K562 (cell line): ENCODE results near the gene KNTC1. TPM values are rescaled to one million over a fixed set of nuclear protein-coding genes. Genes with fewer than 3 reads are reported as not detected.

Experiments used
- ATAC-seq: fragments of 200-7000 bp; cut with Tn5 transposase; 3 replicates; pipeline ENCODE4 v1.9.1; 2020; ENCODE audit warnings: moderate library complexity
- BruUV-seq: library from RNA; stranded (reverse); fragments of 400-500 nt; replicated peaks from 2 replicates; lab custom pipeline; 2021; lab: Mats Ljungman, UMichigan
- CTCF ChIA-PET: fragments of 300-600 bp; formaldehyde crosslinking; extraction: SDS; loops from one replicate; lab custom pipeline; 2021; ENCODE audit warnings: low intra/inter-chr PET ratio; lab: Yijun Ruan, JAX
- POLR2A ChIA-PET: fragments of 300-600, 350-650 bp; sonication (Branson Sonifier 250); formaldehyde crosslinking; extraction: SDS; loops from one replicate; lab custom pipeline; 2021; ENCODE audit warnings: antibody characterized with exemption, inconsistent platforms; lab: Yijun Ruan, JAX
- DNase-seq, 4 experiments: peaks; one replicate each; pipeline versions ENCODE4 v3.0.0 to v3.0.0-alpha.2; 2011 to 2018; ENCODE audit warnings: low spot score in 3 of 4, mixed read lengths in 3 of 4; ENCODE audit errors: extremely low read depth in 1 of 4
- FAIRE-seq: peaks from 2 replicates; lab custom pipeline; 2011; peaks lifted over from hg19 to GRCh38; lab: Jason Lieb, UNC
- H2AFZ ChIP-seq: 2 replicates; pipeline ENCODE4 v1.6.0; 2011; ENCODE audit warnings: low read depth, low read length, control low read depth, inconsistent platforms
- H3K27ac ChIP-seq: fragments of 200-600 bp; 3 replicates; pipeline ENCODE4 v1.8.0; 2011; ENCODE audit warnings: low read depth, mild to moderate bottlenecking, control low read depth, inconsistent platforms, low read length, moderate library complexity, mixed read lengths; ENCODE audit errors: extremely low read depth
- H3K27me3 ChIP-seq, 2 experiments: fragments of 300-600 bp in 1 of 2; 2 replicates in 1 of 2; 3 replicates in 1 of 2; pipeline versions ENCODE4 v1.6.0 to v1.8.0; 2011; ENCODE audit warnings: inconsistent platforms in 2 of 2, low read length in 2 of 2, mild to moderate bottlenecking in 1 of 2, mixed read lengths in 1 of 2, moderate library complexity in 1 of 2; ENCODE audit not compliant: control insufficient read depth in 2 of 2, insufficient read depth in 2 of 2
- H3K36me3 ChIP-seq: fragments of 300-600 bp; 3 replicates; pipeline ENCODE4 v1.8.0; 2011; ENCODE audit warnings: mild to moderate bottlenecking, low read length, inconsistent platforms; ENCODE audit not compliant: control insufficient read depth, insufficient read depth
- H3K4me1 ChIP-seq, 2 experiments: fragments of 200-600 bp in 1 of 2; replicated peaks in 1 of 2; 2 replicates in 1 of 2; 3 replicates in 1 of 2; pipeline versions ENCODE4 v1.5.1 to v1.8.0; 2011; ENCODE audit warnings: inconsistent platforms in 2 of 2, low read length in 2 of 2, mild to moderate bottlenecking in 1 of 2, mixed read lengths in 1 of 2, moderate library complexity in 1 of 2; ENCODE audit not compliant: control insufficient read depth in 2 of 2, insufficient read depth in 2 of 2
- H3K4me2 ChIP-seq: 2 replicates; pipeline ENCODE4 v1.6.1; 2011; ENCODE audit warnings: low read length, control low read depth, inconsistent platforms, mixed read lengths; ENCODE audit not compliant: insufficient read depth
- H3K4me3 ChIP-seq: fragments of 200-600 bp; sonication (generic), shearing (Covaris generic); 2 replicates; pipeline ENCODE4 v1.5.1; 2016; ENCODE audit warnings: control low read depth, inconsistent platforms
- H3K79me2 ChIP-seq: fragments of 200-600 bp; 3 replicates; pipeline ENCODE4 v1.8.0; 2011; ENCODE audit warnings: low read length, inconsistent platforms; ENCODE audit not compliant: control insufficient read depth, insufficient read depth
- H3K9ac ChIP-seq, 2 experiments: 2 replicates each; pipeline versions ENCODE4 v1.6.0 to v1.6.1; 2011; ENCODE audit warnings: low read depth in 2 of 2, low read length in 2 of 2, control low read depth in 1 of 2, inconsistent platforms in 1 of 2, mild to moderate bottlenecking in 1 of 2, mixed read lengths in 1 of 2; ENCODE audit not compliant: insufficient read depth in 1 of 2
- H3K9me1 ChIP-seq: one replicate; pipeline ENCODE4 v1.6.0; 2011; ENCODE audit warnings: inconsistent platforms, mild to moderate bottlenecking, low read length, moderate library complexity; ENCODE audit not compliant: control insufficient read depth, insufficient read depth
- H3K9me3 ChIP-seq: replicated peaks from 2 replicates; pipeline ENCODE4 v1.5.1; 2011; ENCODE audit warnings: low read depth, low read length, inconsistent platforms; ENCODE audit not compliant: control insufficient read depth, insufficient read depth
- H4K20me1 ChIP-seq: replicated peaks from 2 replicates; pipeline ENCODE4 v1.6.1; 2011; ENCODE audit warnings: low read length, inconsistent platforms, mixed read lengths; ENCODE audit not compliant: control insufficient read depth, insufficient read depth
- HBP1 ChIP-seq: fragments of 450-650 bp; formaldehyde crosslinking; IDR thresholded peaks from 2 replicates; pipeline ENCODE4 v1.4.0; 2022; ENCODE audit warnings: missing genetic modification characterization
- MTA1 ChIP-seq: fragments of 450-650 bp; IDR thresholded peaks from 2 replicates; pipeline ENCODE4 v1.6.1; 2017; ENCODE audit warnings: borderline replicate concordance
- NFIX ChIP-seq: fragments of 250-450 bp; sonication (Bioruptor Pico); IDR thresholded peaks from 2 replicates; pipeline ENCODE4 v1.4.0; 2020; ENCODE audit warnings: low read depth, mild to moderate bottlenecking, moderate library complexity
- NR4A1 ChIP-seq, 2 experiments: fragments of 250-450 bp in 1 of 2; fragments of 450-650 bp in 1 of 2; sonication (Bioruptor Pico) in 1 of 2; IDR thresholded peaks; 2 replicates each; pipeline versions ENCODE4 v1.4.0 to v1.6.1; 2016 to 2020; ENCODE audit warnings: mild to moderate bottlenecking in 2 of 2, missing compliant biosample characterization in 1 of 2, missing genetic modification characterization in 1 of 2, moderate library complexity in 1 of 2
- RBM39 ChIP-seq: fragments of 200-400 bp; formaldehyde crosslinking; optimal IDR thresholded peaks from 2 replicates; pipeline ENCODE3; 2018; ENCODE audit warnings: low read depth, low read length
- TSC22D4 ChIP-seq: fragments of 450-650 bp; IDR thresholded peaks from 2 replicates; pipeline ENCODE4 v1.6.1; 2016; ENCODE audit warnings: missing genetic modification characterization, missing biosample characterization, control low read depth
- ZBTB1 ChIP-seq: sonication (generic); formaldehyde crosslinking; IDR thresholded peaks from 2 replicates; pipeline ENCODE4 v1.8.1; 2023; ENCODE audit warnings: missing genetic modification reagents, low read depth, mild to moderate bottlenecking, borderline replicate concordance
- ZBTB7A ChIP-seq: IDR thresholded peaks from 2 replicates; pipeline ENCODE4 v1.6.1; 2011; ENCODE audit warnings: low read depth, mild to moderate bottlenecking, low read length, moderate library complexity, borderline replicate concordance; ENCODE audit not compliant: control insufficient read depth
- WGBS: fragments of 100-300 bp; shearing (Covaris generic); methylation state at CpG from one replicate; pipeline ENCODE4 v1.1.6; 2016; ENCODE audit warnings: low coverage, mixed read lengths; ENCODE audit not compliant: insufficient coverage; ENCODE audit errors: missing lambda C conversion rate; 5-methylcytosine and 5-hydroxymethylcytosine counted together
- in situ Hi-C: fragments of 300-500 bp; cut with MboI; formaldehyde crosslinking; loops from 4 replicates; pipeline ENCODE4 v1.15.0; 2018; ENCODE audit warnings: inconsistent platforms, mixed read lengths
- intact Hi-C: fragments of 100-400 bp; cut with micrococcal nuclease; formaldehyde crosslinking; loops from 2 replicates; pipeline ENCODE4 v1.14.2; 2022
- polyA plus RNA-seq, 8 experiments: library from polyadenylated mRNA; depleted of rRNA in 4 of 8; stranded (reverse) in 5 of 8; unstranded in 3 of 8; fragments of >200 nt; fragmentation: Nextera tagmentation in 2 of 8; fragmentation: Illumina TruSeq in 1 of 8; extraction: Ambion mirVana in 2 of 8; extraction: Trizol in 1 of 8; gene quantifications; 2 replicates each; pipeline versions ENCODE4 v1.2.1 to v1.2.3, GENCODE V29; 2011 to 2014; ENCODE audit warnings: inconsistent platforms in 1 of 8, missing spikeins in 1 of 8
- total RNA-seq, 7 experiments: library from RNA; depleted of rRNA in 6 of 7; stranded (reverse); fragments of >200 nt in 6 of 7; fragmentation: Illumina TruSeq in 2 of 7; extraction: Trizol in 2 of 7; gene quantifications; 2 replicates each; pipeline versions ENCODE4 v1.2.1 to v1.2.3, GENCODE V29; 2011 to 2021; ENCODE audit warnings: low replicate concordance in 1 of 7
- TF ChIP-seq, protein P1 (sequence below): fragments of 450-650 bp; IDR thresholded peaks from 2 replicates; pipeline ENCODE4 v1.6.1; 2016
- TF ChIP-seq, protein P2 (sequence below), 2 experiments: IDR thresholded peaks in 1 of 2; conservative IDR thresholded peaks in 1 of 2; 2 replicates each; pipeline ENCODE4 v1.6.1; 2016; ENCODE audit warnings: low read depth in 2 of 2, mild to moderate bottlenecking in 1 of 2, missing compliant biosample characterization in 1 of 2, missing genetic modification characterization in 1 of 2, moderate library complexity in 1 of 2
- TF ChIP-seq, protein P3 (sequence below): fragments of 250-450 bp; sonication (Bioruptor Pico); IDR thresholded peaks from 2 replicates; pipeline ENCODE4 v1.8.0; 2021; ENCODE audit warnings: borderline replicate concordance, mild to moderate bottlenecking, moderate library complexity; ENCODE audit not compliant: poor library complexity, severe bottlenecking

The KNTC1 gene
- total and polyA plus RNA-seq, 9 of the 15 experiments (the other 6 are each of a cell fraction or from before 2014, with no cell fraction given) = 38.9 to 135 (median 99.6) TPM

- TF ChIP-seq, protein P1, sequence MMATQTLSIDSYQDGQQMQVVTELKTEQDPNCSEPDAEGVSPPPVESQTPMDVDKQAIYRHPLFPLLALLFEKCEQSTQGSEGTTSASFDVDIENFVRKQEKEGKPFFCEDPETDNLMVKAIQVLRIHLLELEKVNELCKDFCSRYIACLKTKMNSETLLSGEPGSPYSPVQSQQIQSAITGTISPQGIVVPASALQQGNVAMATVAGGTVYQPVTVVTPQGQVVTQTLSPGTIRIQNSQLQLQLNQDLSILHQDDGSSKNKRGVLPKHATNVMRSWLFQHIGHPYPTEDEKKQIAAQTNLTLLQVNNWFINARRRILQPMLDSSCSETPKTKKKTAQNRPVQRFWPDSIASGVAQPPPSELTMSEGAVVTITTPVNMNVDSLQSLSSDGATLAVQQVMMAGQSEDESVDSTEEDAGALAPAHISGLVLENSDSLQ = 0 out of 2 replicates have a peak, but pooled peaks have one; percentile 21
These were observed 119.6 kb downstream of the KNTC1 start (continued) for GRCh38 chr12:122646517-122647217.

DNA sequence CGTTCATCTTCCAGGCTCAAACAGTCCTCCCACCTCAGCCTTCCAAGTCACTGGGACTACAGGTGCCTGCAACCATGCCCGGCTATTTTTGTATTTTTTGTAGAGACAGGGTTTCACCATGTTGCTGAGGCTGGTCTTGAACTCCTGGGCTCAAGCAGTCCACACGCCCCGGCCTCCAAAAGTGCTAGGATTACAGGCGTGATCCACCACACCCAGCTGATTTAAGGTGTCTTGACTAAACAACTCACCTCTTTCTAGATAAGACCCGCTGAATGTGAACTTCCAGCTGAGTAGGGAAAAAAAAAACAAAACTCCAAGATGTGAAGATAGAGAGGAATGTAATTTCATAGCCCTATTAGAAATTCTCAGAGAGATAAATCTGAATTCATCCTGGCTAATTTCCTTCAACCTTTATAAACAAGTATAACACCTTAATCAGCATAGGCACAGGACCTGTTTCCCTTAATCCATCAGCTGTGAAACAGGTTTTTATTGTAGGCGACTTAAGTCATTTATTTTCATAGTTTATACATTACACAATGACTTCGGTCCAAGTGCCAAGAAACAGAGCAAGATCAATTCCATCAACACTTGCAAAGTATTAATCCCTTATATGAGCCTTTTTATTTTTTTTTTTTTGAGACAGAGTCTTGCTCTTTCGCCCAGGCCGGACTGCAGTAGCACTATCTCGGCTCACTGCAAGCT lies 124.6 kb downstream of the KNTC1 start:
- FAIRE-seq (no peak), ATAC-seq (no peak), DNase-seq (no peak)
- no peak overlapping the region; a peak in 1 of 4 replicates for H3K9ac ChIP-seq
- no peak overlapping the region for H3K4me3 ChIP-seq
- ChIA-PET CTCF (no interaction called here), POLR2A (interaction anchor here (1.2 kb wide), 1 partner anchor 16 kb away, joined by 4 read pairs; no protein-coding TSS in a partner anchor)
- H3K9me3 ChIP-seq = no peaks in the 10 kb centered on the region
- BruUV-seq = no TSS peak
- in situ Hi-C loops = no loop called here
- H3K4me1 ChIP-seq = no peaks in the 10 kb centered on the region; a peak in 1 of 5 replicates
- no peaks in the 10 kb centered on the region for H3K27me3 ChIP-seq
- 41% methylated on average over 10 of the region's 11 CpGs for WGBS
- H3K9me1 ChIP-seq = no peaks in the 10 kb centered on the region
- intact Hi-C loops = no loop called here
- no peaks in the 10 kb centered on the region for H3K79me2 ChIP-seq
- H3K27ac ChIP-seq = no peak overlapping the region
- H3K36me3 ChIP-seq = no peaks in the 10 kb centered on the region
- H2AFZ ChIP-seq = no peak overlapping the region
- no peaks in the 10 kb centered on the region for H4K20me1 ChIP-seq
- no peak overlapping the region for H3K4me2 ChIP-seq
- TF ChIP-seq, protein P2, sequence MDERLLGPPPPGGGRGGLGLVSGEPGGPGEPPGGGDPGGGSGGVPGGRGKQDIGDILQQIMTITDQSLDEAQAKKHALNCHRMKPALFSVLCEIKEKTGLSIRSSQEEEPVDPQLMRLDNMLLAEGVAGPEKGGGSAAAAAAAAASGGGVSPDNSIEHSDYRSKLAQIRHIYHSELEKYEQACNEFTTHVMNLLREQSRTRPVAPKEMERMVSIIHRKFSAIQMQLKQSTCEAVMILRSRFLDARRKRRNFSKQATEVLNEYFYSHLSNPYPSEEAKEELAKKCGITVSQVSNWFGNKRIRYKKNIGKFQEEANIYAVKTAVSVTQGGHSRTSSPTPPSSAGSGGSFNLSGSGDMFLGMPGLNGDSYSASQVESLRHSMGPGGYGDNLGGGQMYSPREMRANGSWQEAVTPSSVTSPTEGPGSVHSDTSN (CRISPR knock-in tag; IDR thresholded peaks at IDR 0.05; ENCODE audit: low read depth) = no peak
- TF ChIP-seq, protein P2 (tag; conservative IDR thresholded peaks at IDR 0.05; ENCODE audit: low read depth) = no peak
- no peak for TF ChIP-seq MTA1
- no peak for TF ChIP-seq NFIX (CRISPR knock-in tag)
- TF ChIP-seq, protein P3, sequence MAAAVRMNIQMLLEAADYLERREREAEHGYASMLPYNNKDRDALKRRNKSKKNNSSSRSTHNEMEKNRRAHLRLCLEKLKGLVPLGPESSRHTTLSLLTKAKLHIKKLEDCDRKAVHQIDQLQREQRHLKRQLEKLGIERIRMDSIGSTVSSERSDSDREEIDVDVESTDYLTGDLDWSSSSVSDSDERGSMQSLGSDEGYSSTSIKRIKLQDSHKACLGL (CRISPR knock-in tag) = no peak
- TF ChIP-seq RBM39 = no peak
- no peak for TF ChIP-seq TSC22D4 (tag)
- TF ChIP-seq HBP1 (CRISPR knock-in tag) = no peak
- no peak for TF ChIP-seq NR4A1 (CRISPR knock-in tag; IDR thresholded peaks at IDR 0.05)
- no peak for TF ChIP-seq NR4A1 (tag; IDR thresholded peaks at IDR 0.05)
- no peak for TF ChIP-seq ZBTB7A
- no peak for TF ChIP-seq ZBTB1
